ENCODE data around the gene CST7.

Gene CST7

GRCh38 chr20:24937579-24937978, 11.5 kb upstream of the CST7 start:
- DNase-seq (ENCODE audit: low read depth in 1 of 2, low spot score in 1 of 2), result no peak
- no peak overlapping the region for H3K4me3 ChIP-seq (replicated peaks; ENCODE audit: insufficient read depth, low read length)
- no peak overlapping the region for H3K27ac ChIP-seq (replicated peaks)
- TF ChIP-seq SPI1 (IDR thresholded peaks at IDR 0.05; ENCODE audit: borderline replicate concordance, low read depth) (no peak), REST (IDR thresholded peaks at IDR 0.05; ENCODE audit: insufficient replicate concordance, low read depth) (no peak), CTCF (IDR thresholded peaks at IDR 0.05; ENCODE audit: insufficient read depth, low read length) (no peak), POLR2AphosphoS5 (IDR thresholded peaks at IDR 0.05; ENCODE audit: low read depth) (no peak)
- no peaks in the 10 kb centered on the region for H3K27me3 ChIP-seq (ENCODE audit: insufficient read depth, poor library complexity, severe bottlenecking)

- TF ChIP-seq POLR2AphosphoS5 (IDR thresholded peaks at IDR 0.05; ENCODE audit: low read depth) (no peak), REST (IDR thresholded peaks at IDR 0.05; ENCODE audit: insufficient replicate concordance, low read depth) (no peak), SPI1 (IDR thresholded peaks at IDR 0.05; ENCODE audit: borderline replicate concordance, low read depth) (no peak)
- Histone ChIP-seq H3K27me3 (ENCODE audit: insufficient read depth, poor library complexity, severe bottlenecking) (no peaks in the 10 kb centered on the region), H3K27ac (replicated peaks) (no peak overlapping the region), H3K4me3 (replicated peaks; ENCODE audit: insufficient read depth, low read length) (no peak overlapping the region)
- no peak for DNase-seq (ENCODE audit: low read depth in 1 of 2, low spot score in 1 of 2)
Measured at GRCh38 chr20:24938498-24938897, 10.6 kb upstream of the CST7 start.

- TF ChIP-seq GABPA (IDR thresholded peaks at IDR 0.05; ENCODE audit: low read depth) (no peak), REST (IDR thresholded peaks at IDR 0.05; ENCODE audit: insufficient replicate concordance, low read depth) (no peak), POLR2AphosphoS5 (IDR thresholded peaks at IDR 0.05; ENCODE audit: low read depth) (no peak), CTCF (IDR thresholded peaks at IDR 0.05; ENCODE audit: insufficient read depth, low read length) (no peak), SPI1 (IDR thresholded peaks at IDR 0.05; ENCODE audit: borderline replicate concordance, low read depth) (no peak)
- Histone ChIP-seq H3K4me3 (replicated peaks; ENCODE audit: insufficient read depth, low read length) (no peak overlapping the region), H3K27me3 (ENCODE audit: insufficient read depth, poor library complexity, severe bottlenecking) (no peaks in the 10 kb centered on the region), H3K27ac (replicated peaks) (no peak overlapping the region)
- no peak for DNase-seq (ENCODE audit: low read depth in 1 of 2, low spot score in 1 of 2)
Measured at GRCh38 chr20:24939036-24939435, 10.0 kb upstream of the CST7 start.

- no peak overlapping the region for H3K4me3 ChIP-seq (replicated peaks; ENCODE audit: insufficient read depth, low read length)
- no peaks in the 10 kb centered on the region for H3K27me3 ChIP-seq (ENCODE audit: insufficient read depth, poor library complexity, severe bottlenecking)
- H3K27ac ChIP-seq (replicated peaks), result no peak overlapping the region
- DNase-seq (ENCODE audit: low read depth in 1 of 2, low spot score in 1 of 2), result no peak
- TF ChIP-seq SPI1 (IDR thresholded peaks at IDR 0.05; ENCODE audit: borderline replicate concordance, low read depth) (no peak), GABPA (IDR thresholded peaks at IDR 0.05; ENCODE audit: low read depth) (no peak), CTCF (IDR thresholded peaks at IDR 0.05; ENCODE audit: insufficient read depth, low read length) (no peak), POLR2AphosphoS5 (IDR thresholded peaks at IDR 0.05; ENCODE audit: low read depth) (no peak)
Measured at GRCh38 chr20:24942679-24943078, 6.4 kb upstream of the CST7 start.
